NCI-H2107 (cell line): ENCODE data around the gene IGSF6.
"Not testable (repeated sequence)": the region's sequence is repeated elsewhere in the genome, so short reads cannot be mapped to it uniquely, and the experiment has no call there.

Source experiments
- DNase-seq: peaks from one replicate; lab custom pipeline; 2025; lab: John Stamatoyannopoulos, UW

IGSF6 gene

DNA sequence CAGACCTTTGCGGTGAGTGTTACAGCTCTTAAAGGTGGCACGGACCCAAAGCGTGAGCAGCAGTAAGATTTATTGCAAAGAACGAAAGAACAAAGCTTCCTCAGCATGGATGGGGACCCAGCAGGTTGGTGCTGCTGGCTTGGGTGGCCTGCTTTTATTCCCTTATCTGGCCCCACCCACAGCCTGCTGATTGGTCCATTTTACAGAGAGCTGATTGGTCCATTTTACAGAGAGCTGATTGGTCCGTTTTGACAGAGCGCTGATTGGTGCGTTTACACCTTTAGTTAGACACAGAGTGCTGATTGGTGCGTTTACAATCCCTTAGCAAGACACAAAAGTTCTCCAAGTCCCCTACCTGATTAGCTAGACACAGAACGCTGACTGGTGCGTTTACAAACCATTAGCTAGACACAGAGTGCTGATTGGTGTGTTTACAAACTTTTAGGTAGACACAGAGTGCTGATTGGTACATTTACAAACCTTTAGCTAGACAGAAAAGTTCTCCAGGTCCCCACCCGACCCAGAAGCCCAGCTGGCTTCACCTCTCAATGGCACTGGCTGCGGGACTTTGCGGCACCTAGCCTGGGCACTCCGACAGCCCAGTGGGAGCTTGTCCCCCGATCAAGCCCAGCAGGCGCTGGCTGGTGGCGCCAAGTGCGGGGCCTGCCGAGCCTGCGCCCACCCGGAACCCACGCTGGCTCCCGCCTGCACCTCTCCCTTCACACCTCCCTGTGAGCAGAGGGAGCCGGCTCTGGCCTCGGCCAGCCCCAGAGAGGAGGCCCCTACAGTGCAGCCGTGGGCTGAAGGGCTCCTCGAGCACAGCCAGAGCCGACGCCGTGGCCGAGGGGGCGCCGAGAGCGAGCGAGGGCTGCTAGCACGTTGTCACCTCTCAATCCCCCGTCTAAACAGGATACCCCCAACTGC lies 22.5 kb downstream of the IGSF6 start:
- DNase-seq = not testable (repeated sequence)

GRCh38 chr16:21628772-21629171 lies 23.6 kb downstream of the IGSF6 start:
- DNase-seq = no peak

DNA sequence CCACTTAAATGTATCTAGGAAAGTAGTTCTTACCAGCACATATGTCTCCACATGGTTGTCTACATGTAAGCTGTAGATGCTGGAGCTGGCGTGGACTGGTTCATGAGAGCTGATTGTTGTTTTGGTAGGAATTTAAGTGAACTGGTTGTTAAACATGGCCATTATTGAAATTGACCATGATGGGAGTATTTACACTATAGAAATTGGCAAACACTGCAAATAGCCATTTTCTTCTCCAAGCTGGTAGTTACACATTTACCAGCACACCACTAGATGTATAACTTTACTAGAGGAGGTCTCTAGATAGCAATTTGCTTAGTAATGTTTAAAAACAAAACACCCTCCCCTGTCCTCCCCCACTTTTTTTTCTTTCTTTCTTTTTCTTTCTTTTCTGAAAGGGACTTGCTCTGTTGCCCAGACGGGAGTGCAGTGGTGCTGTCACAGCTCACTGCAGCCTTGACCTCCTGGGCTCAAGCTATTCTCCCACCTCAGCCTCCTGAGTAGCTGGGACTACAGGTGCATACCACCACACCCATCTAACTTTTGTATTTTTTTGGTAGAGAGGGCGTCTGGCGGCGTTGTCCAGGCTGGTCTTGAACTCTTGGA lies 24.2 kb downstream of the IGSF6 start:
- DNase-seq = no peak

GRCh38 chr16:21626659-21627277 lies 25.6 kb downstream of the IGSF6 start:
- DNase-seq = no peak

DNA sequence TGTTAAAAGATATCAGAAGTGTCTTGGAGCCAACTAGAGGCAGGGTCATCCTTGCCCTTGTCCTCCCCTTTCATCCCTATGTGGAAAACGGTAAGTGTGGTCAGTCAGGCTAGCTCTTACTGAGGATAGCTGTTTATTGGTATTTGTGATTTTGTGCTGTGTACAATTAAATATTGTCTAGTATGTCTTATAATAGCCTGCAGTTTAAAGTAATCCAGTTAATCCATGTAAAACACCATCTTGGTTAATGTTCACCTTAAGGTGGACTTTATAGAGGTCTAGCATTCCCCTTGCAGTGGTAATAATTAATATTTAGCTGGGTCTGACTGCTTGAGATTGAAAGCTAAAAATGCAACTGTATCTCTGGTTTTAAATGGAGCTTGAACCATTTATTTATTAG lies 27.4 kb downstream of the IGSF6 start:
- DNase-seq = no peak

GRCh38 chr16:21622545-21622944 lies 29.9 kb downstream of the IGSF6 start:
- no peak for DNase-seq

DNA sequence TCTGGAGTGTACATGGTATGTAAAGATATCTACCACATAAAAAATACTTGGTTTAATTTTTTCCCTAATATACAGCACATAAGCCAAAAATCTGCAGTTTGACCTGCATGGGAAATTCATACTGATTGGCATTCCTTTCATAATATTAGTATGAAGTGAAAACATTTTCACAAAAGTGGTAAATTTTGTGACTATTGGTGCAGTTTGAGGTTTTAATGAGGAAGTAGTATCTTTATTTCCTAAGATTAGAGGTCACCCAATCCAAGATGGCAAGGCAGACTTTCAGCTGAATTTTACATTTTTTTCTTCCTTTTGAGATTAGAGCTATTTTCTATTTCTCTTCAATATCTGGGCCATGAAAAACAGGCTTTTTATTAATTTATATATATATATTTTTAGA lies 31.8 kb downstream of the IGSF6 start:
- no peak for DNase-seq

- DNase-seq = no peak
Observed at GRCh38 chr16:21619765-21620425, 32.5 kb downstream of the IGSF6 start.

DNA sequence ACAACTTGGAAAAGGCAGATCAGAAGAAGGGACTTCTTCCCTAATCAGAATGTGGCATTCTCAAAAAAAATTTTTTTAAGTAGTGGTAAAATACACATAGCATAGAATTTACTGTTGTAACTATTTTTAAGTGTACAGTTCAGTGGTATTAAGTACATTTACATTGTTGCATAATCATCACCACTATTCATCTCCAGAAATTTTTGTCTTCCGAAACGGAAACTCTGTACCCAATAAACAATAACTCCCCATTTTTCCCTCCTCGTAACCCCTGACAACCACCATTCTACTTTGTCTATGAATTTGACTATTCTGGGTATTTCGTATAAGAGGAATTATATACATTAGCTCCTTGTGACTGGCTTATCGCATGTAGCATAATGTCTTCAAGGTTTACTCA lies 34.1 kb downstream of the IGSF6 start:
- no peak for DNase-seq

GRCh38 chr16:21617607-21618006 lies 34.8 kb downstream of the IGSF6 start:
- DNase-seq = no peak

- DNase-seq = no peak
Observed at GRCh38 chr16:21614896-21615295, 37.5 kb downstream of the IGSF6 start.

DNA sequence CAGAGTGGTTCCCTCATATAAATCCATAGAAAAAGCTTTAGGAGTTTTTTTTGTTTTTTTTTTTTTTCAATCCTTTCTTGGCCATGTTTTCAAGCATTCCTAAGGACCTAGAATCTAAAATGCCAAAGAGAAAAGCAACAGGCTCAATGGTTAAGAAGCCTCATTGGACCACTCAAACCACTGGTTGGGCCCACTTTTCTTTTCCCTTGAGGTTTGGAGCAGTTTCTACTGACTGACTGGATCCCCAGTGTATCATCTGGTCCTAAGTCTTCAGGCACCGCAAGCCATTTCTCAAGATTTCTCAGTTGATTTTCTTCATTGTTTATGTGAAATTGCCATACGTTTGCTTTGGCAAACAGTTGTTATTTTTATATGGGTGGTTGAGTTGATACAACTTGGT lies 38.6 kb downstream of the IGSF6 start:
- DNase-seq = no peak

GRCh38 chr16:21613361-21613760 lies 39.0 kb downstream of the IGSF6 start:
- DNase-seq = no peak

DNA sequence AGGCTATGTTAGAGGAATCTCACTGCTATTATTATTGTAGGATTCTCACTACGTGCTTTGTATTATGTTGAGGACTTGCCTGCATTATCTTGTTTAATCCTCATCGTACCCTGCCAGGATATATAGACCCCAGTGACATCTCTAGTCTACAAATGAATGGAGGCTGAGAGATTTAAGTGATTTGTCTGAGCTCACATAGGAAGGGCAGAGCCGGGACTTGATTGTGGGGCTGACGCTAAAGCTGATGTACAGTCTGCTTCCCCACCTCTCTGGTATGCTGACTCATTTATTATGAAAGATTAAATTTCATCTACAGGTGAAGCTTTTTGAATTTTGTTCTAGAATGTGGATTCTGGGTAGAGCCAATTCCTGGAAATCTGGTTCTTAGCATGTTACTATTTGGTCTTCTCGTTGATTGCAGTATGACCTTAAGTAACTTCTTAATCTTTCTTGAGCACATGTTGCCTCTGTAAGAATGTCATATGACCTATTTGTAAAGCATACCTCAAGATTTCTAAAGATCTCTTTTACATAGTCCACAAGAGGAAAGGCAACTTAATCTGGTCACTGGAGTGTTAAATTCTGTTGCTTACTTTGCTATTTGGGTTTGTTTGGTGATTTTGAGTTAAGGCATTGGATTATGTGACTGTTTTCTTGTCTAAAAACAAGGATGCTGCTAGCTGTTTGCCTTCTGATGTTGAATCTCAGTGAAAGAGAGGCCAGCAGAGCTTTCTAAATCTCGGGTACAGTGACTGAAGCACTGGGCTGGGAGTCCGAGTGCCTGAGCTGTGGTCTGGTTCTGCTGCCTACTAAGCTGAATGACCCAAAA lies 40.6 kb downstream of the IGSF6 start:
- no peak for DNase-seq

DNA sequence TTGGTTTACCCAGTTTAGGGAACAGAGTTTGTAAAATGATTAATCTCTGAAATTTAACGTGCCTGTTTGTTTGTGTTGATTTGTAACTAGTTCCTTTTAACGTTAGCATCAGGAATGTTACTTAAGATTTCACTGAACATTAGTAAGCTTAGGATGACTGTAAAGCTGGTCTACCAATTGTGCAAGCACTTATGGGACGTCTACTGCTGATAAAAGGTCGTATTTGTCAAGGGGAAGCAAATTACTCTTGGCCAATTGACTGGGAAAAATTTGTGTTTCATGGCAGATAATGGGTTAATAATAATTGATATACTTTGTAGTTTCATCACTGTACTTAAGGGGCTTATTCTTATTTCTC lies 41.2 kb downstream of the IGSF6 start:
- no peak for DNase-seq

DNA sequence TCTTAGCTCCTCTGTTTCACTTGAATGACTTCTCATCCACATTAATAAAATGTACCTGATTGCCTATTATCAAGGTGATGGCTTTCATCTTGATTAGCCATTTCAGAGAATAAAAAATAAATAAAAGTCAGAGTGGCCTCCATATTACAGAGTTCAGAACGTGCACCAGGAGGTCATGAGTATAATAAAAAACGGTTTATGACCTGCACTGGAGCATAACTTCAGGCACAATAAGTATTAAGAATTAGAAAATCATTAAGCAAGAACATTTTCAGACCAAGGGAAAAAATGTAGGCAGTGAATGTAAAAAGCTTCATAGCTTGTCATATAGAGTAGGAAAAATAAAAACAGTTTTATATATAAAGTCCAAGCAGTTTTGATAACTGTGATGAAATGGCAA lies 41.6 kb downstream of the IGSF6 start:
- no peak for DNase-seq

DNA sequence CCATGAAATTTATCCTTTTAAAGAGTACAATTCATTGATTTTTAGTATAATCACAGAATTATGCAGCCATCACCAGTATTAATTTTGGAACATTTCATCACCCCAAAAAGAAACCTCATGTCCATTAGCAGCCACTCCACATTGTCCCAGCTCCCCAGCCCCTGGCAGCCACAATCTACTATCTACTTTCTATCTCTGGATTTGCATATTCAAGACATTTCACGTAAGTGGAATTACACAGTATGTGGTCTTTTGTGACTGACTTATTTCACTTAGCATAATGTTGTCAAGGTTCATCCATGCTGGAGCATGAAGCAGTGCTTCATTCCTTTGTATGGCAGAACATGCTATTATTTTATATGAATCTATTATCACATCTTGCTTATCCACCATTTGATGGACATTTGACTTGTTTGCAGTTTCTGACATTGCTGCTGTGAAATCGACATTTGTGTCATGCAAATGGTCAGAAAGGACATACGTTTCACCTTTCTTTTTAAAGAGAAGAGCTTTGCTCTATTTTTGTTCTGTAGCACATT lies 42.3 kb downstream of the IGSF6 start:
- DNase-seq = no peak

DNA sequence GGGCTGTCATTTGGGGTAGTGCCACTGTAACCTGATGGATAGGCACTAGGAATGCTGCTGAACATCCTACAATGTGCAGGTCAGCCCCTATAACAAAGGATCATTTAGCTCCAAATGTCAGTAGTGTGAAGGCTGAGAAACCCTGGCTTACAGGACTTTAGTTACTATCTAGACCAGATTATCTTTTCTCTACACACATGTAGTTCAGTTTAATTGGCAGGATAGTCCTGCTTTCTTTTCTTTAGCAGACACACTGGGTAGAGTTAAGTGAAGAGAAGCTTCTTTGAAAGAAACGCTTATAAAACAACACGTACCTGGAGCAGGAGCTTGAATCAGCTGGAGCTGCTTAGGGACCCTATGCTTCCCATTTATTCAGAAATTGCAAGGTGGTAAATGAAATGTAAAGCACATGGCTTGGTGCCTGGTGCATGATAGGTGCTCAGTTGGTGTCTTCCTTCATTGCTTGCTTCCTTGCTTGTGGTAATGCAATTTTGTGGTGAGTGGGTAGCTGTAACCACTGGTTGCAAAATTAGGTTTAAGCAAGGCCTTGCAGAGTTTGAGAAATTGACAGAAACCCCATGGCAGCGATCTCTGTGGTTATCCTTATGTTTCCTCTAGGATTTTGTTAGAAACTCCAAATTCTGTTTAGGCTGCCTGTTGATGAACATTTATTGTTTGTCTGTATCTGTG lies 43.6 kb downstream of the IGSF6 start:
- DNase-seq = no peak

- not testable (repeated sequence) for DNase-seq
Observed at GRCh38 chr16:21605848-21606247, 46.6 kb downstream of the IGSF6 start.

DNA sequence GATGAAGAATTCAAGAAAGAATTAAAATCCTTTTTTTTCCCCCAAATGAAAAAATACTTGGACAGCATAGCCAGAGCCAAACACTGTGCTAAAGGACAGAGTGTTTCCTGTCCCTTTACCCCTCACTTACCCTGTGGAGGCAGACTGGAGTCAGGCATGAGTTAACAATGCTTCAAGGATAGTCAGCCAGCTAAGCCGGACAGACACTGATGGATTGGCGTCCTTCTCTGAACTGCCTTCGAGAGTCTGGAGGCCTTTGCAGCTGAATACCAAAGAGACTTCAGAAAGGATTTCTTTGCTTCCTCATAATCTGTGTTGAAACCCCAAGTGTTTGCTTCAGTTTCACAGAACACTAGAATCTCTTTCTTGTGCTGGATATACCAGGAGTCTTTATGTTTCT lies 48.5 kb downstream of the IGSF6 start:
- DNase-seq = no peak

- DNase-seq = no peak
Observed at GRCh38 chr16:21602785-21603184, 49.6 kb downstream of the IGSF6 start.
